GF-D8 (cell line): ENCODE data around the gene TTC22.

Experiments
- DNase-seq: peaks from one replicate; lab custom pipeline; 2025; lab: John Stamatoyannopoulos, UW

TTC22 gene

GRCh38 chr1:54800899-54801759 lies at the start of gene TTC22:
TTC22 (minus strand) TSS chr1:54801323; CDS start chr1:54801163, 160 bp downstream.
- DNase-seq, result no peak

- no peak for DNase-seq
These were observed 49.6 kb upstream of the TTC22 start for GRCh38 chr1:54850737-54851136.

GRCh38 chr1:54850069-54850730 lies 49.1 kb upstream of the TTC22 start:
- no peak for DNase-seq

- DNase-seq, result no peak
These were observed 48.3 kb upstream of the TTC22 start for GRCh38 chr1:54849219-54850068.

- DNase-seq, result no peak
These were observed 47.2 kb upstream of the TTC22 start for GRCh38 chr1:54848134-54848948.

GRCh38 chr1:54846716-54847284 lies 45.7 kb upstream of the TTC22 start:
- no peak for DNase-seq

- no peak for DNase-seq
These were observed 45.2 kb upstream of the TTC22 start for GRCh38 chr1:54846301-54846700.

GRCh38 chr1:54845772-54846171 lies 44.6 kb upstream of the TTC22 start:
- DNase-seq, result no peak

- DNase-seq, result no peak
These were observed 43.4 kb upstream of the TTC22 start for GRCh38 chr1:54844564-54844963.

- DNase-seq, result no peak
These were observed 42.3 kb upstream of the TTC22 start for GRCh38 chr1:54843449-54843848.

- DNase-seq, result no peak
These were observed 41.8 kb upstream of the TTC22 start for GRCh38 chr1:54842963-54843362.

- DNase-seq, result no peak
These were observed 41.2 kb upstream of the TTC22 start for GRCh38 chr1:54842206-54842915.

GRCh38 chr1:54839824-54840223 lies 38.7 kb upstream of the TTC22 start:
- DNase-seq, result no peak

GRCh38 chr1:54838565-54839180 lies 37.5 kb upstream of the TTC22 start:
- DNase-seq, result no peak

- no peak for DNase-seq
These were observed 36.1 kb upstream of the TTC22 start for GRCh38 chr1:54837002-54837853.

GRCh38 chr1:54836594-54836993 lies 35.5 kb upstream of the TTC22 start:
- no peak for DNase-seq

- no peak for DNase-seq
These were observed 34.8 kb upstream of the TTC22 start for GRCh38 chr1:54835970-54836369.

GRCh38 chr1:54835131-54835898 lies 34.2 kb upstream of the TTC22 start:
- no peak for DNase-seq
